HEK293 (cell line): Measurements from ENCODE around the gene OR10J4.

Source experiments
- CTCF ChIA-PET: fragments of 350-600 bp; formaldehyde crosslinking; extraction: SDS; loops from one replicate; lab custom pipeline; 2021; ENCODE audit warnings: antibody characterized with exemption; lab: Yijun Ruan, JAX
- POLR2A ChIA-PET: fragments of 300-600 bp; formaldehyde crosslinking; extraction: SDS; loops from one replicate; lab custom pipeline; 2020; ENCODE audit warnings: antibody characterized with exemption, inconsistent platforms; lab: Yijun Ruan, JAX
- H3K27ac ChIP-seq: fragments of 200-500 bp; sonication (Bioruptor generic); 2 replicates; pipeline ENCODE4 v1.5.1; 2014; ENCODE audit warnings: low read depth, low read length, control low read depth, inconsistent platforms; ENCODE audit errors: extremely low read depth
- H3K36me3 ChIP-seq, 2 experiments: fragments of 200-500 bp in 1 of 2; sonication (Bioruptor generic) in 1 of 2; 1 replicate in 1 of 2; 2 replicates in 1 of 2; pipeline ENCODE4 v1.5.1; 2014 to 2017; ENCODE audit warnings: inconsistent platforms in 2 of 2, low read length in 2 of 2; ENCODE audit not compliant: control insufficient read depth in 2 of 2, insufficient read depth in 1 of 2
- H3K4me1 ChIP-seq: fragments of 200-500 bp; sonication (Bioruptor generic); 2 replicates; pipeline ENCODE4 v1.5.1; 2014; ENCODE audit warnings: mild to moderate bottlenecking, low read length, inconsistent platforms; ENCODE audit not compliant: control insufficient read depth, insufficient read depth
- H3K4me3 ChIP-seq: 2 replicates; pipeline ENCODE4 v1.5.1; 2011; ENCODE audit warnings: low read depth, mild to moderate bottlenecking, control low read depth, low read length, moderate library complexity
- H3K9me3 ChIP-seq: fragments of 200-500 bp; sonication (Bioruptor generic); 2 replicates; pipeline ENCODE4 v1.5.1; 2014; ENCODE audit warnings: low read depth, low read length, inconsistent platforms; ENCODE audit not compliant: control insufficient read depth, insufficient read depth
- AEBP2 ChIP-seq: fragments of 450-650 bp; formaldehyde crosslinking; IDR thresholded peaks from 2 replicates; pipeline ENCODE4 v1.5.1; 2016; ENCODE audit warnings: missing biosample characterization, missing genetic modification characterization, borderline replicate concordance
- EGR2 ChIP-seq: fragments of 450-650 bp; formaldehyde crosslinking; IDR thresholded peaks from 2 replicates; pipeline ENCODE4 v1.5.1; 2016; ENCODE audit warnings: low read depth, missing biosample characterization, missing genetic modification characterization
- ELK4 ChIP-seq: IDR thresholded peaks from 2 replicates; pipeline ENCODE4 v1.6.1; 2011; ENCODE audit warnings: mild to moderate bottlenecking, low read depth, low read length, borderline replicate concordance
- KLF16 ChIP-seq: fragments of 450-650 bp; formaldehyde crosslinking; IDR thresholded peaks from 2 replicates; pipeline ENCODE4 v1.5.1; 2017; ENCODE audit warnings: missing biosample characterization, missing genetic modification characterization
- MZF1 ChIP-seq: fragments of 450-650 bp; formaldehyde crosslinking; IDR thresholded peaks from 2 replicates; pipeline ENCODE4 v1.5.1; 2017; ENCODE audit warnings: missing biosample characterization, missing genetic modification characterization, borderline replicate concordance
- OSR2 ChIP-seq: fragments of 450-650 bp; formaldehyde crosslinking; IDR thresholded peaks from 2 replicates; pipeline ENCODE4 v1.5.1; 2016; ENCODE audit warnings: missing biosample characterization, missing genetic modification characterization
- RBAK ChIP-seq: fragments of 450-650 bp; formaldehyde crosslinking; IDR thresholded peaks from 2 replicates; pipeline ENCODE4 v1.5.1; 2016; ENCODE audit warnings: missing biosample characterization, missing genetic modification characterization
- REST ChIP-seq: fragments of 450-650 bp; formaldehyde crosslinking; IDR thresholded peaks from 2 replicates; pipeline ENCODE4 v1.5.1; 2016; ENCODE audit warnings: missing biosample characterization, missing genetic modification characterization
- WT1 ChIP-seq: fragments of 450-650 bp; formaldehyde crosslinking; IDR thresholded peaks from 2 replicates; pipeline ENCODE4 v1.5.1; 2016; ENCODE audit warnings: missing biosample characterization, missing genetic modification characterization
- ZBTB8A ChIP-seq: fragments of 450-650 bp; formaldehyde crosslinking; IDR thresholded peaks from 2 replicates; pipeline ENCODE4 v1.5.1; 2016; ENCODE audit warnings: missing biosample characterization, missing genetic modification characterization
- ZNF133 ChIP-seq: fragments of 450-650 bp; formaldehyde crosslinking; IDR thresholded peaks from 2 replicates; pipeline ENCODE4 v1.5.1; 2016; ENCODE audit warnings: missing biosample characterization, missing genetic modification characterization
- ZNF18 ChIP-seq: fragments of 450-650 bp; formaldehyde crosslinking; IDR thresholded peaks from 2 replicates; pipeline ENCODE4 v1.5.1; 2016; ENCODE audit warnings: missing biosample characterization, missing genetic modification characterization
- ZNF184 ChIP-seq: fragments of 450-650 bp; IDR thresholded peaks from 2 replicates; pipeline ENCODE4 v1.5.1; 2018; ENCODE audit warnings: missing biosample characterization, mild to moderate bottlenecking, missing genetic modification characterization
- ZNF600 ChIP-seq: fragments of 450-650 bp; formaldehyde crosslinking; IDR thresholded peaks from 2 replicates; pipeline ENCODE4 v1.5.1; 2016; ENCODE audit warnings: missing biosample characterization, missing genetic modification characterization
- ZNF629 ChIP-seq: fragments of 450-650 bp; formaldehyde crosslinking; IDR thresholded peaks from 2 replicates; pipeline ENCODE4 v1.5.1; 2017; ENCODE audit warnings: missing biosample characterization, missing genetic modification characterization
- ZNF645 ChIP-seq: fragments of 450-650 bp; formaldehyde crosslinking; IDR thresholded peaks from 2 replicates; pipeline ENCODE4; 2016; ENCODE audit warnings: missing biosample characterization, missing genetic modification characterization
- ZNF704 ChIP-seq: fragments of 450-650 bp; formaldehyde crosslinking; IDR thresholded peaks from 2 replicates; pipeline ENCODE4 v1.5.1; 2016; ENCODE audit warnings: missing biosample characterization, missing genetic modification characterization
- ZNF707 ChIP-seq: fragments of 450-650 bp; formaldehyde crosslinking; IDR thresholded peaks from 2 replicates; pipeline ENCODE4 v1.5.1; 2016; ENCODE audit warnings: missing biosample characterization, missing genetic modification characterization

Gene OR10J4

GRCh38 chr1:159431904-159432303 is at the start of gene OR10J4:
TSS of gene OR10J4 (plus strand) at chr1:159432204.
- CTCF ChIA-PET = no interaction called here
- H3K9me3 ChIP-seq = no peaks in the 10 kb centered on the region
- TF ChIP-seq RBAK (tag by site-specific recombination) (no peak), OSR2 (no peak), ELK4 (no peak)
- TF ChIP-seq, all 188 proteins: peak for 0
- H3K4me1 ChIP-seq = no peaks in the 10 kb centered on the region
- no peak within 1 kb of the TSS for H3K4me3 ChIP-seq
- no peak within 1 kb of the TSS for H3K27ac ChIP-seq
- H3K36me3 ChIP-seq = no peaks in the 10 kb centered on the region
- POLR2A ChIA-PET = no interaction called here

GRCh38 chr1:159406821-159407220 is 25.2 kb upstream of the OR10J4 start:
- Histone ChIP-seq H3K4me3 (no peak overlapping the region), H3K36me3 (no peaks in the 10 kb centered on the region)
- POLR2A ChIA-PET = no interaction called here
- TF ChIP-seq WT1 (tag by site-specific recombination) (no peak), ZNF629 (tag by site-specific recombination) (no peak), ZNF18 (tag by site-specific recombination) (no peak), AEBP2 (no peak), ZNF707 (no peak), ZNF600 (tag by site-specific recombination) (no peak), ZNF184 (tag by site-specific recombination) (no peak), REST (tag by site-specific recombination) (no peak), KLF16 (tag by site-specific recombination) (no peak), ZNF645 (tag by site-specific recombination) (no peak), ZNF704 (no peak), ZBTB8A (tag by site-specific recombination) (no peak), EGR2 (tag by site-specific recombination) (no peak), ZNF133 (tag by site-specific recombination) (no peak), MZF1 (tag by site-specific recombination) (no peak)
- TF ChIP-seq, all 188 proteins: peak for 0
- no peaks in the 10 kb centered on the region for H3K9me3 ChIP-seq
- CTCF ChIA-PET = interaction anchor here (1.5 kb wide), 1 partner anchor 274 kb away, joined by 3 read pairs; no protein-coding TSS in a partner anchor
- no peaks in the 10 kb centered on the region for H3K4me1 ChIP-seq
- no peak overlapping the region for H3K27ac ChIP-seq
